Fibroblast of mammary gland (primary cell): ENCODE measurements around the gene BBX.

ENCODE experiments used
- DNase-seq: peaks from one replicate; pipeline ENCODE4 v3.0.0-alpha.2; 2010; ENCODE audit warnings: low read depth
- H3K4me3 ChIP-seq: 2 replicates; pipeline ENCODE4 v1.5.1; 2011; ENCODE audit warnings: low read depth, mild to moderate bottlenecking, low read length, moderate library complexity; ENCODE audit not compliant: control insufficient read depth
- TF ChIP-seq, protein P1 (sequence below): conservative IDR thresholded peaks from 2 replicates; pipeline ENCODE4 v1.5.1; 2011; ENCODE audit warnings: low read depth, low read length, inconsistent platforms; ENCODE audit not compliant: control insufficient read depth, insufficient read depth

Gene BBX

DNA sequence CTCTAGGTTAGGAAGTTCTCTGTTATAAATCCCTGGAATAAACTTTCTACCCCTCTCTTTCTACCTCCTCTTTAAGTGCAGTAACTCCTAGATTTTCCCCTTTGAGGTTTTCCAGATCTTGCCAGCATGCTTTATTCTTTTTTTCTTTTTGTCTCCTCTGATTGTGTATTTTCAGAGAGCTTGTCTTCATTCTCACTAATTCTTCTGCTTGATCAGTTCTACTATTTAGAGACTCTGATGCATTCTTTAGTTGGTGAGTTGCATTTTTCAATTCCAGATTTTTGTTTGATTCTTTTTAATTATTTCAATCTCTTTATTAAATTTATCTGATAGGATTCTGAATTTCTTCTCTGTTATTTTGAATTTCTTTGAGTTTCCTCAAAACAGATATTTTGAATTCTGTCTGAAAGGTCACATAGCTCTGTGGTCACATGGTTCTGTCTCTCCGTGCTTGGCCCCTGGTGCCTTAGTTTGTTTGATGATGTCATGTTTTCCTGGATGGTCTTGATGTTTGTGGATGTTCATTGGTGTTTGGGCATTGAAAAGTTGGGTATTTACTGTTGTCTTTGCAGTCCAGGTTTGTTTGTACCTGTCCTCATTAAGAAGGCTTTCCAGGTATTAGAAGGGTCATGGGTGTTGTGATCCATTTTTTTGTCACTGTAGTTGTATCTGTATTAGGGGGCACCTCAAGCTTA is 89.2 kb downstream of the BBX start:
- TF ChIP-seq, protein P1, sequence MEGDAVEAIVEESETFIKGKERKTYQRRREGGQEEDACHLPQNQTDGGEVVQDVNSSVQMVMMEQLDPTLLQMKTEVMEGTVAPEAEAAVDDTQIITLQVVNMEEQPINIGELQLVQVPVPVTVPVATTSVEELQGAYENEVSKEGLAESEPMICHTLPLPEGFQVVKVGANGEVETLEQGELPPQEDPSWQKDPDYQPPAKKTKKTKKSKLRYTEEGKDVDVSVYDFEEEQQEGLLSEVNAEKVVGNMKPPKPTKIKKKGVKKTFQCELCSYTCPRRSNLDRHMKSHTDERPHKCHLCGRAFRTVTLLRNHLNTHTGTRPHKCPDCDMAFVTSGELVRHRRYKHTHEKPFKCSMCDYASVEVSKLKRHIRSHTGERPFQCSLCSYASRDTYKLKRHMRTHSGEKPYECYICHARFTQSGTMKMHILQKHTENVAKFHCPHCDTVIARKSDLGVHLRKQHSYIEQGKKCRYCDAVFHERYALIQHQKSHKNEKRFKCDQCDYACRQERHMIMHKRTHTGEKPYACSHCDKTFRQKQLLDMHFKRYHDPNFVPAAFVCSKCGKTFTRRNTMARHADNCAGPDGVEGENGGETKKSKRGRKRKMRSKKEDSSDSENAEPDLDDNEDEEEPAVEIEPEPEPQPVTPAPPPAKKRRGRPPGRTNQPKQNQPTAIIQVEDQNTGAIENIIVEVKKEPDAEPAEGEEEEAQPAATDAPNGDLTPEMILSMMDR = no peak
- DNase-seq = no peak
- H3K4me3 ChIP-seq = no peak overlapping the region

DNA sequence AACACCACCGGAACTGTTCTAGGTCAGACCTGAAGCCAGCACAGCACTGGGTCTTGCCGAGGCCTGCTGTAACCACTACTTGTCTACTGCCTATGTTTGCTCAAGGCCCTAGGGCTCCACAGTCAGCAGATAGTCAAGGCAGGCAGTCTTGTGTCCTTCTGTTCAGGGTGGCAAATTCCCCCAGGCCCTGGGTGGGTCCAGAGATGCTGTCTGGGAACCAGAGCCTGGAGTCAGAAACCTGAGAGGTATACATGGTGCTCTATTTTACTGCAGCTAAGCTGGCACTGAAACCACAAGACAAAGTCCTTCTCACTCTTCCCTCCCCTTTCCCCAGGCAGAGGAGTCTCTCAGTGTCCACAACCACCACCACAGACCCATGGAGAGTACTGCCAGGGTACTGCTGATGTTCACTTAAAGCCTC is 89.9 kb downstream of the BBX start:
- DNase-seq = no peak
- no peak overlapping the region for H3K4me3 ChIP-seq
- TF ChIP-seq, protein P1 = no peak

DNA sequence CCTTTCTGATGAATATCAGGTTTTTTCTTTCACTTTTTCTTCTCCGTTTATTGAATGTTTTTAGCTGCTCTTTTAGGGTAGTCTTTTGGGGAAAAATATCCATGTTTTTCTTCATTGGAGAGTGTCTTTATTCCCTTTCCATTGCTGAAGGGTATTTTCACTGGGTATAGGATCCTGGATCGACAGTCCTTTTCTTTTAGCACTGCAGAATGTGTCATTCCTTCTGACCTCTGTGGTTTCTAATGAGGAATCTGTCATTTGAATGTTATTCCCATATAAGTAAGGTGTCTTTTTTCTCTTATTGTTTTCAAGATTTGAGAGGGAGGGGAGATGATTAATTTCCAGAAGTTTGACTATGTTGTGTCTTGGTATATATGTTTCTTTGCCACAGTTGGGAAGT is 96.8 kb downstream of the BBX start:
- no peak overlapping the region for H3K4me3 ChIP-seq
- TF ChIP-seq, protein P1 = no peak
- no peak for DNase-seq

DNA sequence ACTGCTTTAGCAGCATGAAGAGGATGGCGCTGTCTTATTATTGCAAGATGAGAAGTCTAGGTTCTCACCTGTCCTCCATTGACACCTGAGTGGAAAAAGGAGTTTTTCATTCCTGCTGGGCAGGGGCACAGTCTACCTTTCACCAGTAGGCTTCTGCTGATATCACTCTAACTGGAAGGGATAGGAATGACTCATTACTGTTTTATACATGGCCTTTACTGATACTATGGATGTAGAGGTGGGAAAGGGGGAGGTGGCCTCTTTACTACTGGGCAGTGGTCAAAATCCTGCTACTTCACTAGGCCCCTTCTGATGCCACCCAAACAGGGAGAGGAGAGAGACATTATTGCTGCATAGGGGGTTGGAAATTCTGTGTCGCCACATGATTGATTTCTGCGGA is 97.8 kb downstream of the BBX start:
- TF ChIP-seq, protein P1 = no peak
- H3K4me3 ChIP-seq = no peak overlapping the region
- DNase-seq = no peak

DNA sequence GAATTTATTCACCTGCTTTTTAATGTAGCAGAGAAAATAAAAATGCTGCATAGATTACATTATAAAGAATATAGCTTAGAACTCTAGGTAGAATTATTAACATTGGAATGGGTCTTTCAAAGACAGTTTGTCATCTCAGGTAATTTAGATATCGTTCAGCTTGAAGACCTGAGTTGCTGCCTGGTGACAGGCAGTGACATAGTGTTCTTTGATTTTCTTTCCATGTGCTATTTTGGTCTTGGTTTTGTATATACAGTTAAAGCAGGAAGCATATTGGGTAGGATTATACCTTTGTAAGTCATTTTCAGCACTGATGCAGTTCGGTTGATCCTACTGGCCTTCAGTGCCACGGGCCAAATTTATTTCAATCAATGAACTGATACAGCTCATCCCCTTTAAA is 98.7 kb downstream of the BBX start:
- TF ChIP-seq, protein P1 = no peak
- no peak for DNase-seq
- H3K4me3 ChIP-seq = no peak overlapping the region

DNA sequence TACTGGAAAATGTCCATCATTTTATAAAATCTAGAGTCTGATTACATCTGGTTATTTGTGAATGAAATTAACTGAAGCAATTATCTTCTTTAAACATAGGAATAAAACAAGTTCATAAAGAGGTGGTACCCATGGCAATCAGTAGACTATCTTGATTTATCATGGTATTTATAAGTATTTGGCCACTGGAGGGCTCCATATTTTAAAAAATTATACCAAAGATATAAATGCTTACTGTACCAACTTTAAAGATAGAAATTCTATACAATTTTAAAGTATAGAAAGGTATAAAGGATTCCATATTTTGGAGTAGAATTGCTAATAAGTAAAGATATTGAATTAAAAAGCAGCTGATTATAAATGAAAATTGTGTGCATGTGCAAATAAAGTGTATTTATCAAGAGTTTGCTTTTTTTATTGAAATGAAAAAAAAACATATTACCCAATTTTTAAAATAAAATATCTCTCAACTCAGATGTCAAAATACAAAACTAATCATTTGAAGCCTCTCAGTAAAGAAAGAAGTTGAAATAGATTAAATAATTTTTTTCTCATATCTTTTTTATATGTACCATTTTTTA is 105.3 kb downstream of the BBX start:
- TF ChIP-seq, protein P1 = peak; percentile 28
- H3K4me3 ChIP-seq = no peak overlapping the region
- peak; percentile 16 for DNase-seq

DNA sequence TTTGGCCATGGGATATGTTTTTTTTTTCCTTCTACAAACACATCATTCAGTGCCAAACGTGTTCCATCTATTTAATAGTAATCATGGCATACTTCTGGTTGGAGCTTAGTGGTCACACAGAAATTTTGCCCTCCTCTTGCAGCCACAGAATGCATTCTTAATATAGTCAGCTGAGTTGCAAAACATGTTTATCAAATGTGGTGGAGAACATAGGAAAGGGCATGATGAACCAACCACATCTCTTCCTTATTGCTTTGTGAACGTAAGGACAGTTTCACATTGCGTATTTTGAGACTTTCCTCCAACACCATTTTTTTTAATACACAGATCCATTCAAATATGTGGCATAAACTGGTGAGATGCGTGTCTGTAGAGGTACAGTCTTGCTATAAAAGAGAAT is 106.8 kb downstream of the BBX start:
- TF ChIP-seq, protein P1 = no peak
- no peak overlapping the region for H3K4me3 ChIP-seq

More for the DNA sequence above, 106.8 kb downstream of the BBX start:
- DNase-seq = peak; percentile 33
